Astrocyte of the spinal cord (primary cell): Measurements from ENCODE around the gene SLC1A7.

Source experiments
- DNase-seq: peaks from one replicate; pipeline ENCODE4 v3.0.0; 2011; ENCODE audit warnings: low read depth, low spot score
- H3K4me3 ChIP-seq: 2 replicates; pipeline ENCODE4 v1.5.1; 2011; ENCODE audit warnings: low read depth, mild to moderate bottlenecking, low read length, moderate library complexity
- in situ Hi-C: cut with HindIII; loops from 2 replicates; pipeline ENCODE4 v1.10.0; 2017; ENCODE audit warnings: low sequenced_read_pairs
- TF ChIP-seq, protein P1 (sequence below): IDR thresholded peaks from 2 replicates; pipeline ENCODE4 v1.5.1; 2012; ENCODE audit warnings: low read depth, mild to moderate bottlenecking, low read length, inconsistent platforms

Gene SLC1A7

GRCh38 chr1:53122201-53122885 is 20.1 kb downstream of the SLC1A7 start:
- no peak overlapping the region for H3K4me3 ChIP-seq
- TF ChIP-seq, protein P1, sequence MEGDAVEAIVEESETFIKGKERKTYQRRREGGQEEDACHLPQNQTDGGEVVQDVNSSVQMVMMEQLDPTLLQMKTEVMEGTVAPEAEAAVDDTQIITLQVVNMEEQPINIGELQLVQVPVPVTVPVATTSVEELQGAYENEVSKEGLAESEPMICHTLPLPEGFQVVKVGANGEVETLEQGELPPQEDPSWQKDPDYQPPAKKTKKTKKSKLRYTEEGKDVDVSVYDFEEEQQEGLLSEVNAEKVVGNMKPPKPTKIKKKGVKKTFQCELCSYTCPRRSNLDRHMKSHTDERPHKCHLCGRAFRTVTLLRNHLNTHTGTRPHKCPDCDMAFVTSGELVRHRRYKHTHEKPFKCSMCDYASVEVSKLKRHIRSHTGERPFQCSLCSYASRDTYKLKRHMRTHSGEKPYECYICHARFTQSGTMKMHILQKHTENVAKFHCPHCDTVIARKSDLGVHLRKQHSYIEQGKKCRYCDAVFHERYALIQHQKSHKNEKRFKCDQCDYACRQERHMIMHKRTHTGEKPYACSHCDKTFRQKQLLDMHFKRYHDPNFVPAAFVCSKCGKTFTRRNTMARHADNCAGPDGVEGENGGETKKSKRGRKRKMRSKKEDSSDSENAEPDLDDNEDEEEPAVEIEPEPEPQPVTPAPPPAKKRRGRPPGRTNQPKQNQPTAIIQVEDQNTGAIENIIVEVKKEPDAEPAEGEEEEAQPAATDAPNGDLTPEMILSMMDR, result no peak
- DNase-seq, result no peak
- in situ Hi-C loops, result no loop called here

DNA sequence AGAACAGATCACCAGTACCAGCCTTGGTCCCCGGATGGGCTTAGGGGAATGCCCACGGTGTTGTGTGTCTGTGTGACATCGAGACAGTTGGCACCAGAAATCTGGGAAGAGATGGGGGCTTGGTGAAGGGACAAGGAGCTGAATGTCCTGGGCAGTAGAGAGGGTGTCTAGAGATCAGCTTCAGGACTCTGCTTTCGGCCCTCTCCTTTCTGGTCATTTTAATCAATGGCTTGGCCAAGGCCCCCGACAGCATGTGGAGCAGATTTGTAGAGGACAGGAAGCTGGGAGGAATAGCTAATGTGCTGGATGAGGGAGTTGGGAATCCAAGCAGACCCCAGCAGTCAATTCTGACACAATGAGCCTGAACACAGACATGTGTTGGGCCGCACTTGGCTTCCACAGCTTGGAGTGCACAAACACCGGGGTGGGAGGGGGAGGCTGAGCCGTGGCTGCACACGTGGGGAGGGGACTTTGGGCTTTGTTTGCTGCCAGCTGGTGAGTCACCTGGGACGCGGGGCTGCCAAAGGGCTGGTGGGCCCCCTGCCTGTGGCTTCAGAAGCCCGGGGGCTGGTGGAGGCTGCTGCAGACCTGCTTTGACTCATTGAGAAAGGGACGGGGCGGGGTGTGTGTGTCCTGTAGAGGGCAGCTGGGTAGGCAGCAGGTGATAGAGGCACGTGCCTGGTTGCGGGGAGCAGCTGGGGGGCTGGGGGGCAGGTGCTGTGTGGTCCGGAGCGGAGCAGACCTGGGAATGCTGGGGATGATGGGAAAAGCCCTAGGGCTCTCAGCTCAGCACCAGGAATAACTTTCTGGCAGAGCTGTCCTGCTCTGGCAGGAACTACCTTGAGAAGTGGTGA is 20.9 kb downstream of the SLC1A7 start:
- in situ Hi-C loops, result no loop called here
- no peak overlapping the region for H3K4me3 ChIP-seq
- TF ChIP-seq, protein P1, result no peak
- peak; percentile 81 for DNase-seq

DNA sequence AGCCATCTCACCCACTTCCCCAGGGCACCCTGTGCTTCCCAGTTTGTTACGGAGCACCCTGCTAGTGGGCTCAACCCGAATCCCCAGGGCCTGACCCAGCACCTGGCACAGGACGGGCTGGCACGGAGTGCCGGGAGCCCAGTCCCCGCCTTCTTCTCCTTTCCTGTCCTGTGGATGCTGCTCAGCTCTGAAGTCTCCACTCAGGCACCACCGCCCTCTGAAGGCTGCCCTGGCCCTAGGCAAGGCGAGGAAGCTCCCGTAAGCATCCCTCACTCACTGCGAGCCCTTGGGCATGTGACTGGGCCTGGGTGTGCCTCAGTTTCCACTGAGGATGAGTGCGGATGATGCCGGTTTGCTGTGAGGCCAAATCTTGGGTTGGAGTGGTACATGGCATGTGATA is 21.8 kb downstream of the SLC1A7 start:
- no peak for DNase-seq
- H3K4me3 ChIP-seq, result no peak overlapping the region
- TF ChIP-seq, protein P1, result no peak
- in situ Hi-C loops, result no loop called here

GRCh38 chr1:53117836-53118235 is 24.6 kb downstream of the SLC1A7 start:
- in situ Hi-C loops, result no loop called here
- TF ChIP-seq, protein P1, result no peak
- no peak overlapping the region for H3K4me3 ChIP-seq
- no peak for DNase-seq

DNA sequence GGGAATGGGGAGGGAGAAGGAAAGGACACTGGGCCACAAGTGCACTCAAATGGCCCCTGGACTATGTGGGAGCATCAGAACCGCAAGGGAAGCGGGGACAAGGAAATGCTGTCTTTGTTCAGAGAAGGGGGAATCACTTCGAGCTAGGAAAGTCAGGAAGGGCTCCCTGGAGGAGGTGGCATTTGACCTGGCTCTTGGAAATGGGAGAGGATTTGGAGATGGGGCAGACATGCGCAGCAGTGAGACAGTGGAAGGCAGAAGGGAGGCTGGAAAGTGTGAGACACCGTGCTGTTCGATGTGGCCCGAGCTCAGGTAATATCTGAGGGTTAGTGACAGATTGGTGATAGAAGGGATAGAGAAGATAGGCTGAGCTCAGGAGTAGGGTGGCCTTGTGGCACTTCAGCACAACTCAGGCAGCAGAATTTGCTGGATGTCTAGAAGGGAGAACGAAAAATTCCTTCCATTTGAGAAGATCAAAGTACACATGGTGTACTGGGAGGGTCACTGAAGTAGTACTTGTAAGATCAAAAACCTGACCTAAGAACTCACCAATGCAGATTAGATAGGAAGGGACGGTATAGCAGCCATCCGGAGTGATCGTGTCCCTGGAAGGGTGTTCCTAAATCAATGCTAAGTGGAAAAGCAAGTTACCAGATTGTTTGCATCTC is 25.4 kb downstream of the SLC1A7 start:
- in situ Hi-C loops, result no loop called here
- H3K4me3 ChIP-seq, result no peak overlapping the region
- DNase-seq, result no peak
- TF ChIP-seq, protein P1, result no peak

DNA sequence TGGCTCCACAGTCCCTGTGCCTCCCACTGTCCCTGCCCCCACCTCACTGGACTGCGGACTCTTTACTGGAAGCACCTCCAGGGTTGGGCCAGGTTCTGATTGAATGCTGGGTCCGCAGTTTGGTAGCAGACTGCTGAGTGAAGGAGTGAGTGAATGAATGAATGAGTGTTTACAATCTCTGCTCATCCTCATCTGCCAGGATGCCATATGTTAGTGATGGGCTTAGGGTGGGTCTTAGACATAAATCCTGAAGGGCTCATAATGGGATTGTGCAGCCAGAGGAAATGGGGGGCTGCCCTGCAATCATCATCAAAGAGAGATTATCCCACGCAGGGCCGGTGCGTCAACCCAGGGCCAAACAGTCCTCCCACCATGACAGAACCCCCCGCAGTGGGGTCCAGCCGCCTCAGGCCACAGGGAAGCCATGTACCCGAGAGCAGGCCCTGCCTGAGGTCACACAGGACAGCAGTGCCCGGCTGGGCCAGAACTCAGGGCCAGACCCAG is 26.1 kb downstream of the SLC1A7 start:
- H3K4me3 ChIP-seq, result no peak overlapping the region
- DNase-seq, result no peak
- in situ Hi-C loops, result no loop called here
- TF ChIP-seq, protein P1, result no peak
